Dermis microvascular lymphatic vessel endothelial cell (primary cell): ENCODE data around the gene TMEM121. TPM values are rescaled to one million over a fixed set of nuclear protein-coding genes. Genes with fewer than 3 reads are reported as not detected.
"Not testable (repeated sequence)": the region's sequence is repeated elsewhere in the genome, so short reads cannot be mapped to it uniquely, and the experiment has no call there.

Source experiments
- DNase-seq, 2 donors: peaks; one replicate each; pipeline versions ENCODE4 v3.0.0 to v3.0.0-alpha.2; 2010; ENCODE audit warnings: low read depth in 2 of 2
- total RNA-seq: library from RNA; depleted of rRNA; stranded (reverse); fragments of >200 nt; gene quantifications from 2 replicates; pipeline ENCODE4 v1.2.1, GENCODE V29; 2014

Gene TMEM121
- total RNA-seq, 1 donor from 2014 or later: 6.4 TPM

GRCh38 chr14:105545676-105546075, 19.3 kb downstream of the TMEM121 start:
- not testable (repeated sequence) for DNase-seq

- not testable (repeated sequence) for DNase-seq
These were observed 20.0 kb downstream of the TMEM121 start for GRCh38 chr14:105546410-105546809.

- not testable (repeated sequence) for DNase-seq
These were observed 20.7 kb downstream of the TMEM121 start for GRCh38 chr14:105547072-105547471.

GRCh38 chr14:105547741-105548169, 21.4 kb downstream of the TMEM121 start:
- DNase-seq: no peak

- DNase-seq: no peak
These were observed 23.1 kb downstream of the TMEM121 start for GRCh38 chr14:105549481-105549880.

GRCh38 chr14:105554022-105554421, 27.6 kb downstream of the TMEM121 start:
- no peak for DNase-seq

GRCh38 chr14:105554523-105554922, 28.1 kb downstream of the TMEM121 start:
- no peak for DNase-seq

GRCh38 chr14:105557671-105558070, 31.3 kb downstream of the TMEM121 start:
- not testable (repeated sequence) for DNase-seq

GRCh38 chr14:105558449-105559154, 32.2 kb downstream of the TMEM121 start:
- DNase-seq: not testable (repeated sequence)

GRCh38 chr14:105559384-105560047, 33.1 kb downstream of the TMEM121 start:
- DNase-seq: not testable (repeated sequence)

GRCh38 chr14:105560048-105560669, 33.8 kb downstream of the TMEM121 start:
- not testable (repeated sequence) for DNase-seq

GRCh38 chr14:105561345-105561744, 35.0 kb downstream of the TMEM121 start:
- not testable (repeated sequence) for DNase-seq

- DNase-seq: no peak
These were observed 36.4 kb downstream of the TMEM121 start for GRCh38 chr14:105562713-105563346.

GRCh38 chr14:105563347-105563737, 37.0 kb downstream of the TMEM121 start:
- no peak for DNase-seq

- DNase-seq: not testable (repeated sequence)
These were observed 38.2 kb downstream of the TMEM121 start for GRCh38 chr14:105564536-105564935.

- DNase-seq: not testable (repeated sequence)
These were observed 39.0 kb downstream of the TMEM121 start for GRCh38 chr14:105565185-105565919.

GRCh38 chr14:105566248-105567163, 40.1 kb downstream of the TMEM121 start:
- not testable (repeated sequence) for DNase-seq

GRCh38 chr14:105567164-105568103, 41.1 kb downstream of the TMEM121 start:
- DNase-seq: not testable (repeated sequence)
